Mononuclear cell (primary cell): ENCODE data around the gene DCUN1D3. TPM values are rescaled to one million over a fixed set of nuclear protein-coding genes. Genes with fewer than 3 reads are reported as not detected.

Experiments used
- H3K27me3 ChIP-seq: 2 replicates; pipeline ENCODE4 v1.6.0; 2011; ENCODE audit warnings: low read length, control low read depth; ENCODE audit not compliant: insufficient read depth
- H3K4me1 ChIP-seq: 2 replicates; pipeline ENCODE4 v1.5.1; 2011; ENCODE audit warnings: mild to moderate bottlenecking, low read length, control low read depth; ENCODE audit not compliant: insufficient read depth
- H3K4me3 ChIP-seq: 2 replicates; pipeline ENCODE4 v1.5.1; 2011; ENCODE audit warnings: mild to moderate bottlenecking, low read length, moderate library complexity
- H3K9me3 ChIP-seq: 2 replicates; pipeline ENCODE4 v1.5.1; 2011; ENCODE audit warnings: low read depth, mild to moderate bottlenecking, control low read depth, low read length
- total RNA-seq: library from RNA; depleted of rRNA; stranded (reverse); fragments of >200 nt; gene quantifications from one replicate; pipeline ENCODE4 v1.2.3, GENCODE V29; 2012

DCUN1D3 gene
- total RNA-seq, 1 donor, result 7.1 TPM

DNA sequence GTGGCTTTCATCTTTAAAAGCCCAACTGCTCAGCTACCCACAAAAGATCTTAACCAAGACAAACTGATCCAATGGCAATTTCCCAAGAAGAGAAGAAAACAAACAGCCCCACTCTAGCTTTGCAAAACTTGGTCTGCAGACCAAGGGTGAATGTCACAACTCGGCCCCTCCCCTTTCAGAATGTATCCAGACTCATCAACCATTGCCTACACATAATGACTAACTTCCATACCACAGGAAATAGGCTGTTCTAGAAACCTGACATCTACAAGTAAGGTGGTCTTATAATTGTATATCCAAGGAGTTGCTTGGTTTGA, 16.0 kb downstream of the DCUN1D3 start:
- H3K4me3 ChIP-seq, result no peak overlapping the region
- no peaks in the 10 kb centered on the region for H3K9me3 ChIP-seq
- H3K27me3 ChIP-seq, result no peaks in the 10 kb centered on the region
- peaks cover 21% of the 10 kb centered on the region for H3K4me1 ChIP-seq

DNA sequence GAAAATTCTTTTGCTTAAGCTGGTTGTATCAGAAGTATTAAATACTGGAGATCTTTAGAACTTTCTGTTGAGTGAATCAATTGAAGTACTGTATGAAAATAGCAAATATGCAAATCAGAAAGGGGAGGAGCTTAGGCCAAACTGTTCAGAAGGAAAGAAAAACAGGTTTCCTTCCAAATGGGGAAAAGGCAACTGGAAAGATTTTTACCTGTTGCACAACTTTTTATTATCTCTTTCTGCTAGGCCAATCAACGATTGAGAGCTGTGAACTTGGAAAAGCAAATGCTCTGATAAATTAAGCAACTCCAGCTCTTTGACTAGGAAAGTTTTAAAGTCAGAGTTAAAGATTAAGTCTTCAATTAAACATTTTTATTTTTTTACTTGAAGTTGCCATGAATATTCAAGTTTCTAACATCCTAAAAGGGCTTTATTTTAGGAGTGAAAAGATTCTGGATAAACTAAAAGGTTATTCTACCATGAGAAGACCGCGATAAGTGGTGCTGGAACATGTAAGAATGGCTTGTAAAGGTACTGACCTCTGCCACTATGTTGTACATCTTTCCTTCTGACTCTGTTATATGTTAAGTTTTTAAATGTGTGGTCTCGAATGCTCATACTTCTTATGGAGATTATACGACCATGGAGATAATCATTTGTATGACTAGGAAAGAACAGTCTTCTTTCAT, 16.5 kb downstream of the DCUN1D3 start:
- Histone ChIP-seq H3K27me3 (no peaks in the 10 kb centered on the region), H3K4me1 (peaks cover 26% of the 10 kb centered on the region), H3K9me3 (no peaks in the 10 kb centered on the region), H3K4me3 (no peak overlapping the region)

DNA sequence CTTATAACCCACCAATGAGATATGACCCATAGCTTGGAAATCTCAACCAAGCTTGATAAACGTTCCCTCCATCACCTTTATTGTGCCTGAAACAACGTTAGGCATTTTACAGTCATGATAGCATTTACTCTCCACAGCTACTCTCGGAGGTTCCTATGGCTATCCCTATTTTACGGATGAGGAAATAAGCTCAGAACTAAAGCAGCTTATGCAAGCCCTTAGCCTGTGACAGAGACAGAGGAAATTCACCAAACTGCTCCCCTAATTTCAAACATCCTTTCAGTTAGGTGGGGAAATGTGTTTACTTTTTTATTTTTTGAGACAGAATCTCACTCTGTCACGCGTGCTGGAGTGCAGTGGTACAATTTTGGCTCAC, 18.7 kb downstream of the DCUN1D3 start:
- Histone ChIP-seq H3K27me3 (no peaks in the 10 kb centered on the region), H3K4me1 (peaks cover 26% of the 10 kb centered on the region), H3K4me3 (no peak overlapping the region), H3K9me3 (no peaks in the 10 kb centered on the region)

DNA sequence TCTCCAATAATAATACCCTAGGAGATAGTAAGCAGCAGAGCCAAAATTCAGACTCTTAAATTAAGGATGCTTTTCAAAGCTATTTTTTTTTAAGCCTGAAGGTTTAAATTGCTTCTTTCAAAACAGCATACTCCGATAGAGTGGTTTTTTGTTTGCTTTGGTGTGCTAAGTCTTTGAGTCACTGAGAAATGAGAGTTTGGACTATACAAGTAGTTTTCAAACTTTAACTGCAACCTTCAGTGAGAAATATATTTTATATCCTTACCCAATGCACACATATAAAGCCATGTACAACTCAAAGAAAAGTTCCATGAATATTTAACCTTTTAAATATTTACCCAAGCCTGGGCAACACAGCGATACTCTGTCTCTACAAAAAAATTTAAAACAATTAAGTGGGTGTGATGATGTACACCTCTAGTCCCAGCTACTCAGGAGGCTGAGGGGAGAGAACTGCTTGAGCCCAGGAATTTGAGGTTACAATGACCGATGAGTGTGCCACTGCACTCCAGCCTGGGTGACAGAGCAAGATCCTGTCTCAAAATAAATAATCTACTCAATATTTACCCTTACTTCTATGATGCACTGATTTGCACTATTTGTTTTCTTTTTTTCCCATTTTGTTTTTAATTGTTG, 19.2 kb downstream of the DCUN1D3 start:
- Histone ChIP-seq H3K4me3 (no peak overlapping the region), H3K9me3 (no peaks in the 10 kb centered on the region), H3K27me3 (no peaks in the 10 kb centered on the region), H3K4me1 (peaks cover 26% of the 10 kb centered on the region)

DNA sequence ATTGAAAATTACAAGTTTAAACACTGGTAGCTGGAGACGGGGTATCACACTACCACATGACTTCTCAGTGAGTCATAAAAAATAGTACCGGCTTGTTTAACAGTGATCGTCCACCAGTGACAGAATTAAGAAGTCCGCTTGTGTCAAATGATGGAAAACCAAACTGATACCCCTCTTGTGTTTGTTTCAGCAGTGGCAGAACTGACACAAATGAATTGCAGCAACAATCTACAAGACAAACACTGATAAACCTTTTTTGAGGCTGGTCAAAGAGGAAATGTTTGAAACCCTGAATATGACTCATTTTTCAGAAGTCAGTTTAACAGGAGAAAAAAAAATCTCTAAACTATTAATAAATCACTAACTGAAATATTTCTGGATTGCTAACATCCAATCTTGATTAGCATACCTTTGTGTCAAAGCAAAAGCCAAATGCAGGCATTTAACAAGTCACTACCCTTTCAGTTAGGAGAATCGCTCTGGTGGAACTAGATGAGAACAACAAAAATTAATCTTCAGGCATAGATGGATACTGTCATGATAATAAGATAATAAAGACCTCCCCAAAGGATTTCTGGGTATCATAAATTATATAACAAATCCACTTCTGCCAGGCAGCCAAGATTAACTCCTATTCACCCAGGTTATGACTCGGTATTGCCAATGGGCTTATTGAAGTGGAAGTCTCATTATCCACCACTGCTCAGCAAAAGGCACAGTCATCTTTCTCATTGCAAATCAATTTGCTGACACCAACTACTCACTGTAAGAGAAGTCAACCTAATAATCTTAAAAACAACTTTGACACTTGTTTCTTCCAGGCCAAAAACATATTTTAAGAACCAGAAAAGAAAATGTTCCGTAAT, 20.8 kb downstream of the DCUN1D3 start:
- Histone ChIP-seq H3K4me1 (peaks cover 34% of the 10 kb centered on the region), H3K27me3 (no peaks in the 10 kb centered on the region), H3K4me3 (no peak overlapping the region), H3K9me3 (no peaks in the 10 kb centered on the region)

DNA sequence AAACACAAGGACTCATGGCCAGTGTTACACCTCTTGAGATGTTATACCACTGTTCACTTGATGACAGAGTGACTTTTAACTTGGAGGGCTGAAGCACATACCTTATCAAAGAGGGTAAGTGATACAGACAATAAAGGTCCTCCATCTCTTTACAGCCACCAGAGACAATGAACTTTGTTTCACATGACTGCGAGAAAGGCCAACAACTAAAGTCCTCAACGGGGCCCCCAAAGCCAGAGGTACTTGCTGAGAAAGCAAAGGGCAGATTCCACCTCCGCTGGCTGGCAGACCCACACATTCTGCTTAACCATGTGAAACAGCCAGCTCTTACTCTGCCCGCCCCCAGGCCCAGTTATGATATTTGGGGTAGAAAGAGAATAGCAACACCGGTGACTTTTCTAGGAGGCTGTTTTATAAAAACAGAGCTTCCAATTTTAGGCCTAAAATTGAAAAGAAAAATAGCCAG, 21.4 kb downstream of the DCUN1D3 start:
- Histone ChIP-seq H3K27me3 (no peaks in the 10 kb centered on the region), H3K4me3 (no peak overlapping the region), H3K9me3 (no peaks in the 10 kb centered on the region), H3K4me1 (peaks cover 36% of the 10 kb centered on the region)

DNA sequence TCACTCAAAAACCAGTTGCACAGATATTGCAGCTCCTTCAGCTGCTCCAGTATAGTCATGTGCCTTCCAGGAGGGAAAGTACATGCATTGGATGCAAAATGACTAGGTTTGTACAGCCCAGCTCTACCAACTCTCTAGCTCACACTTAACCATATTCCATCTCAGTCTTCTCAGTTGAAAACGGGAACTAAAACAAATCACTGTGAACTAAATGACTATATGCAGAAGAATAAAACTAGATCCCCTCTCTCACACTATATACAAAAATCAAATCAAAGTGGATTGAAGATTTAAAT, 24.9 kb downstream of the DCUN1D3 start:
- no peaks in the 10 kb centered on the region for H3K9me3 ChIP-seq
- no peak overlapping the region for H3K4me3 ChIP-seq
- no peaks in the 10 kb centered on the region for H3K27me3 ChIP-seq
- peaks cover 36% of the 10 kb centered on the region for H3K4me1 ChIP-seq

DNA sequence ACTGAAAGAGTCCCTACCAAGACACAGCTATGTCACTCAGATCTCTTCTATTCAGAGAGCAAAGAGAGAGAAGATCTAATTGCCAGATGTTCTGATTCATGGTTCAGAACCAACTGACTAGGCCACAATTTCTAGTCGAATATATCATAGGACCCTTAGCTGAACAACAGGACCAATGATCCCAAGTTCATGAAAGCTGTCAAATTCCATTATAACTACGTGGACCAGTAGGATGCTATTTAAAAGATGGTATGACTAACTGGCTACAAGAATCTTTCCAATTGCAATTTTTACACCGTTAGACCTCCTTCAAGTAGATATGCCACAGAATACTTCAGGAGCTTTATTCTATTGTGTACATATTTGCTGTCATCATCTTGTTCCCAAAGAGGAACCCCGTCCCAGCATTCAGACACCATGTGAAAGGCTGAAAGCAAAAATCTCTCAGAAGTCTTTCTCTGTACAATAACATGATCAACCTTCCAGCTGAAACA, 26.0 kb downstream of the DCUN1D3 start:
- Histone ChIP-seq H3K27me3 (no peaks in the 10 kb centered on the region), H3K4me3 (no peak overlapping the region), H3K4me1 (peaks cover 34% of the 10 kb centered on the region), H3K9me3 (no peaks in the 10 kb centered on the region)

DNA sequence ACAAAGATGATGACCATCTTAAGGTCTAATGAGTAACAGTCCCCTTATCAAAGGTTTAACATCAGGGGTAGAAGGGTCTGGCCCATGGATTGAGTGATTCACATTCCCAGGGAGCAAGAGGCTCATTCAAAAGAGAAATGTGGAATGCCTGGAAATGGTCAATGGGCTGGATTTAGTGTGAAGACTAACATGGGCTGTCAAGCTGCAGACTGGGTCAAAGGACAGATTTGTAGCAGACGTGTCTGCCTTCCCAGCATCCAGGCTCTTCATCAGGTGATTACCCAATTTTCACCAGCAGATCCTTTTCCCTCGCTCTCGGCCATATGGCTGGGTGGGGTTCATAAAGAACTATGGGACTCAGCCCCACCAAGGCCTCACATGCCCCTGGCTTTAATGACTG, 26.8 kb downstream of the DCUN1D3 start:
- H3K4me1 ChIP-seq, result peaks cover 29% of the 10 kb centered on the region
- H3K4me3 ChIP-seq, result no peak overlapping the region
- H3K9me3 ChIP-seq, result no peaks in the 10 kb centered on the region
- no peaks in the 10 kb centered on the region for H3K27me3 ChIP-seq

DNA sequence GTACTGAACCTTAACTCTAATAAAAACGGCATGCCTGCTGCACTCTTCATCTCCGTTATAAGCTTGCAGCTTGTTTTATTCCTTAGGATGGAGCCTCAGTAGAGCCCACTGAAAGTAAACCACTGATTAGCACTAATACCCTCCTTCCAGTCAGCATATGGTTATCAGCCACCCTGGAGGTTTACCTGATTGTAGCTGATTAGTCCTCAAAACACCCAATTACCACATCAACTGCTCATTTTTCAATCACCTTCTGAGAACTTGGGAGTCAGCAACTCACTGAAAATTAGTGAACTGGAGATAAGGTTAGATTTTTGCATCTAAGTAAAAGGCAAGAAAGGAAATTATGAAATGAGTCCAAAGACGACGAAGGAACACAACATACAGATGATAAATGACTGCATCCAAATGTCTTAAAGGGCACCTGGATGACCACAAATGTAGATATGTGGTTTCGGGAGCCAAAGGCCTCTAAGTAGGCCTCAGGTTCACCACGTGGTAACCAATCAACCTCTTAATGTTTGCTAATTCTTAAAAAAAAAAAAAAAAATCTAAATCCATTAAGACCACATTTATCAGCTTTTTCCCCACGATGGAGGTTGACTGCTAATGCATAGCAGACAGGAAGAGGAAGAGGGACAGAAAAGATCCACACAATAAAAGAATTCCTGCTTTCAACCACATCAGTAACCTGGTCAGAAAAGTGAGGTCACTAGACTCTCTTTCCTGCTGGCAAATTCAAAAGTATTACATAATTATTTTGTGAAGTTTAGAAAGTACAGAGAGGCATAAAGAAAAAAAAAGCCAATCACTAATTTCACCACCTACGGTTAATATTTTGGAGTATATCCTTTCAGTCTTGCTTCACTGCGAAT, 28.0 kb downstream of the DCUN1D3 start:
- no peak overlapping the region for H3K4me3 ChIP-seq
- H3K27me3 ChIP-seq, result no peaks in the 10 kb centered on the region
- no peaks in the 10 kb centered on the region for H3K9me3 ChIP-seq
- peaks cover 29% of the 10 kb centered on the region for H3K4me1 ChIP-seq

DNA sequence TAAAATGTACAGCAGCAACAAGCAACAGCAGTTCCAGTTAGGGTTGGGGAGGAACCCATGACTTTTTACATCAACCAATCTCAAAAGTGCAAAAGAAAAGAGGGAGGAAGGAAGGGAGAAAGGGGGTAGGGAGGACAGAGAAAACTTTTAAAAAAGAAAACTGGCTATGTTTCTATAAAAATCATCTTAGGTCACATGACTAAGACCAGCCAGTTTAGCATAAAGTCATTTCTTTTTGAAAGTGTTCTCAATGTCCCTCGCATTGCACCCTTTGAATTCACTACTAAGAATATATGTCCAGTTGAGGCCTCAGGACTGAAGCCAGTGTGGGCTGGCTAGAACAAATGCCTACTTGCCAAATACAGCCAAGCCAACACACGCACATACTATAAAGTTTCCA, 28.9 kb downstream of the DCUN1D3 start:
- H3K4me1 ChIP-seq, result peaks cover 29% of the 10 kb centered on the region
- no peaks in the 10 kb centered on the region for H3K9me3 ChIP-seq
- H3K27me3 ChIP-seq, result no peaks in the 10 kb centered on the region
- no peak overlapping the region for H3K4me3 ChIP-seq

DNA sequence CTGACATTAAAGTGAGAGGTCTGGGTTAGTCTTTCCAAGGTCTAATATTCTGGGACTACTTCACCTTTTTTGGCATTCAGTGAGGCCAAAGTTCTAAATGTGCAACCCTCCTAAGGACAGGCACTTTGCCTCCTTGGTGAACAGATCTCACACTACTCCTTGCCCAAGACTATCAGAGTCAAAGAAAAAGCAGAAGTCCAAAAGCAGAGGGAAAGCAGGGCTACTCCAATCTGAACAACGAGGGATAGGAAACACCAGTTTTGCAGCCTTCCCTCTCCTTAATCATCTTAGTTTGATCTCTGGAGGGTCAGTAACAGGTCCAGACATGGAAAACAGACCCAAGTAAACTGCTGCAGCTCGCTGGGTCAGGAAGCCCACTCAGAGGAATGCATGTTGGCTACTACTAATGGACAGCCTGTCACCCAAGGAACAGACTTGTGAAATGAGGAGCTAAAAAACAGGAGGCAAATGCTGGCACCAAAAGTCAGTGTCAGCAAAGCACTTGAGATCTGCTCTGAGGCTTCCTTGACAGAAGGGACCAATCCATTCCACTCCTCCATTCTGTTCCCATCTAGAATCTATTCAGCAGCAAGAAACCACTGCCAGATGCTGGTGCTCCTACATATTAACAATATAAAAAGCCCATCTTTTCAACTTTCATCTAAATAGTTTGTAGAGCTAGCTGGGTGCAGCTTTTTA, 29.9 kb downstream of the DCUN1D3 start:
- no peaks in the 10 kb centered on the region for H3K27me3 ChIP-seq
- no peak overlapping the region for H3K4me3 ChIP-seq
- H3K4me1 ChIP-seq, result peaks cover 28% of the 10 kb centered on the region
- no peaks in the 10 kb centered on the region for H3K9me3 ChIP-seq

DNA sequence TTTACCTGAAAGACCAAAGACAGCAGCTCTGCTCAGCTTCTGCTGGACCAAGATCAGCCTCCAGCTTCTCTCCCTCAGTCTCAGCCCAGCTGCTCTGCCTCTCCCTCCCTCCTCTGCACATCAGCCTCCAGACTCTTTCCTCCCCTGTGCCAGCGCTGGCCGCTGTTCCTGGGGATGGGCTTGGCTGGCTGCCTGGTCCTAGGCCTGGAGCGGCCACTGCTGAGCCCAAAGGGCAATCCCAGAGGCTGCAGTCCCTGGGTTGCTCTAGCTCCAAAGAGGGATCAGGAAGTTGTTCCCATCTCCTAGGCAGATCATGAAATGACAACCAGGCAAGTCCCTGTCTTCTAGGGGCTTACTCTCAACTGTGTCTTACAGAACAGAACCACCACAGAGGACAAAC, 31.3 kb downstream of the DCUN1D3 start:
- no peaks in the 10 kb centered on the region for H3K27me3 ChIP-seq
- no peak overlapping the region for H3K4me3 ChIP-seq
- H3K4me1 ChIP-seq, result peaks cover 14% of the 10 kb centered on the region
- no peaks in the 10 kb centered on the region for H3K9me3 ChIP-seq

DNA sequence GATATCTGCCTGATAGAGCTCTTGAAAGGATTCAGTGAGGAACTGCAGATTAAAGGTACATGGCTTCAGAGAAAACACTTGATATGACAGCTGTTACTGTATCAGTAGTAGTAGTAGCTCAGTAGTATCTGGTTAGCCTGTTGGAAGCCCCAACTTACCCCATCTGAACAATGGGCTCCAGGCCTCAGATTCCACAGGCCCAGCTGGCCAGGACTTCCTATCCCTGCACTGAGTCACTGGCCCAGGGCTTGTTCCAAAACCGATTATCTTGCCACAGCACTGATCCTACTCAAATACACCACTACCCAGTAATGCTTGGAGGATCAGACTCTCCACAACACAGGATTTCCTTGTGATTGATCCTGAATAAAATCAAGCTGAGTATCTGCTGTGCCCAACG, 32.6 kb downstream of the DCUN1D3 start:
- H3K9me3 ChIP-seq, result no peaks in the 10 kb centered on the region
- no peak overlapping the region for H3K4me3 ChIP-seq
- H3K27me3 ChIP-seq, result no peaks in the 10 kb centered on the region
- H3K4me1 ChIP-seq, result peaks cover 7% of the 10 kb centered on the region
